HEK293 (cell line): Measurements from ENCODE around the gene CDK5.
A peak's percentile ranks its signal among the peaks of the same experiment; 100 is the strongest.

ENCODE experiments used
- BCL11B ChIP-seq: fragments of 450-650 bp; formaldehyde crosslinking; IDR thresholded peaks from 2 replicates; pipeline ENCODE4 v1.5.1; 2016; ENCODE audit warnings: low read depth, missing biosample characterization, missing genetic modification characterization
- GLIS1 ChIP-seq: fragments of 450-650 bp; formaldehyde crosslinking; IDR thresholded peaks from 2 replicates; pipeline ENCODE4 v1.5.1; 2016; ENCODE audit warnings: missing biosample characterization, missing genetic modification characterization
- GLIS2 ChIP-seq: fragments of 450-650 bp; formaldehyde crosslinking; IDR thresholded peaks from 2 replicates; pipeline ENCODE4 v1.5.1; 2016; ENCODE audit warnings: missing biosample characterization, missing genetic modification characterization
- HOXC10 ChIP-seq: sonication (generic); formaldehyde crosslinking; IDR thresholded peaks from 2 replicates; pipeline ENCODE4 v1.8.1; 2023; ENCODE audit warnings: mild to moderate bottlenecking, missing genetic modification reagents
- KLF1 ChIP-seq: fragments of 450-650 bp; formaldehyde crosslinking; IDR thresholded peaks from 2 replicates; pipeline ENCODE4 v1.5.1; 2016; ENCODE audit warnings: missing biosample characterization, missing genetic modification characterization
- KLF8 ChIP-seq: fragments of 450-650 bp; formaldehyde crosslinking; IDR thresholded peaks from 2 replicates; pipeline ENCODE4 v1.5.1; 2016; ENCODE audit warnings: missing biosample characterization, missing genetic modification characterization
- OSR2 ChIP-seq: fragments of 450-650 bp; formaldehyde crosslinking; IDR thresholded peaks from 2 replicates; pipeline ENCODE4 v1.5.1; 2016; ENCODE audit warnings: missing biosample characterization, missing genetic modification characterization
- PRDM1 ChIP-seq: fragments of 450-650 bp; formaldehyde crosslinking; IDR thresholded peaks from 2 replicates; pipeline ENCODE4; 2016; ENCODE audit warnings: missing biosample characterization, missing genetic modification characterization
- SETDB1 ChIP-seq: IDR thresholded peaks from one replicate; pipeline ENCODE4 v1.6.1; 2017; ENCODE audit warnings: mild to moderate bottlenecking, low read length, moderate library complexity, mixed read lengths; ENCODE audit not compliant: insufficient read length
- WT1 ChIP-seq: fragments of 450-650 bp; formaldehyde crosslinking; IDR thresholded peaks from 2 replicates; pipeline ENCODE4 v1.5.1; 2016; ENCODE audit warnings: missing biosample characterization, missing genetic modification characterization
- ZBTB1 ChIP-seq: fragments of 450-650 bp; formaldehyde crosslinking; IDR thresholded peaks from 2 replicates; pipeline ENCODE4 v1.5.1; 2016; ENCODE audit warnings: missing biosample characterization, missing genetic modification characterization
- ZIC2 ChIP-seq: fragments of 450-650 bp; formaldehyde crosslinking; IDR thresholded peaks from 2 replicates; pipeline ENCODE4 v1.5.1; 2016; ENCODE audit warnings: missing biosample characterization, missing genetic modification characterization
- ZNF155 ChIP-seq: fragments of 450-650 bp; formaldehyde crosslinking; IDR thresholded peaks from 2 replicates; pipeline ENCODE4 v1.5.1; 2016; ENCODE audit warnings: missing biosample characterization, missing genetic modification characterization
- ZNF174 ChIP-seq: fragments of 450-650 bp; formaldehyde crosslinking; IDR thresholded peaks from 2 replicates; pipeline ENCODE4 v1.5.0; 2017; ENCODE audit warnings: missing biosample characterization, mild to moderate bottlenecking, missing genetic modification characterization
- ZNF324 ChIP-seq: fragments of 450-650 bp; formaldehyde crosslinking; IDR thresholded peaks from 2 replicates; pipeline ENCODE4 v1.5.1; 2016; ENCODE audit warnings: missing biosample characterization, missing genetic modification characterization
- ZNF341 ChIP-seq: fragments of 450-650 bp; formaldehyde crosslinking; IDR thresholded peaks from 2 replicates; pipeline ENCODE4; 2016; ENCODE audit warnings: low read depth, missing biosample characterization, missing genetic modification characterization
- ZNF350 ChIP-seq: fragments of 450-650 bp; formaldehyde crosslinking; IDR thresholded peaks from 2 replicates; pipeline ENCODE4 v1.5.0; 2017; ENCODE audit warnings: missing biosample characterization, mild to moderate bottlenecking, missing genetic modification characterization
- ZNF501 ChIP-seq: fragments of 450-650 bp; formaldehyde crosslinking; IDR thresholded peaks from 2 replicates; pipeline ENCODE4 v1.5.1; 2016; ENCODE audit warnings: missing biosample characterization, missing genetic modification characterization
- ZNF560 ChIP-seq: fragments of 450-650 bp; formaldehyde crosslinking; IDR thresholded peaks from 2 replicates; pipeline ENCODE4 v1.5.1; 2017; ENCODE audit warnings: missing biosample characterization, missing genetic modification characterization, borderline replicate concordance
- ZNF600 ChIP-seq: fragments of 450-650 bp; formaldehyde crosslinking; IDR thresholded peaks from 2 replicates; pipeline ENCODE4 v1.5.1; 2016; ENCODE audit warnings: missing biosample characterization, missing genetic modification characterization
- ZNF621 ChIP-seq: fragments of 450-650 bp; formaldehyde crosslinking; IDR thresholded peaks from 2 replicates; pipeline ENCODE4 v1.5.1; 2017; ENCODE audit warnings: missing biosample characterization, missing genetic modification characterization
- ZNF777 ChIP-seq: fragments of 450-650 bp; formaldehyde crosslinking; IDR thresholded peaks from 2 replicates; pipeline ENCODE4 v1.5.1; 2017; ENCODE audit warnings: missing biosample characterization, missing genetic modification characterization, borderline replicate concordance
- TF ChIP-seq, protein P1 (sequence below): fragments of 450-650 bp; formaldehyde crosslinking; IDR thresholded peaks from 2 replicates; pipeline ENCODE4 v1.5.1; 2017; ENCODE audit warnings: missing biosample characterization, missing genetic modification characterization
- TF ChIP-seq, protein P2 (sequence below): fragments of 450-650 bp; formaldehyde crosslinking; IDR thresholded peaks from 2 replicates; pipeline ENCODE4 v1.5.1; 2016; ENCODE audit warnings: missing biosample characterization, missing genetic modification characterization
- TF ChIP-seq, protein P3 (sequence below): fragments of 450-650 bp; formaldehyde crosslinking; IDR thresholded peaks from 2 replicates; pipeline ENCODE4 v1.5.1; 2016; ENCODE audit warnings: missing biosample characterization, missing genetic modification characterization
- TF ChIP-seq, protein P4 (sequence below): fragments of 450-650 bp; formaldehyde crosslinking; IDR thresholded peaks from 2 replicates; pipeline ENCODE4 v1.5.1; 2016; ENCODE audit warnings: missing biosample characterization, missing genetic modification characterization
- TF ChIP-seq, protein P5 (sequence below): fragments of 450-650 bp; formaldehyde crosslinking; IDR thresholded peaks from 2 replicates; pipeline ENCODE4 v1.5.1; 2017; ENCODE audit warnings: missing biosample characterization, missing genetic modification characterization
- TF ChIP-seq, protein P6 (sequence below): fragments of 450-650 bp; formaldehyde crosslinking; IDR thresholded peaks from 2 replicates; pipeline ENCODE4 v1.5.1; 2016; ENCODE audit warnings: missing biosample characterization, missing genetic modification characterization
- TF ChIP-seq, protein P7 (sequence below): sonication (generic); formaldehyde crosslinking; IDR thresholded peaks from 2 replicates; pipeline ENCODE4 v1.8.1; 2022; ENCODE audit warnings: mild to moderate bottlenecking, moderate library complexity, missing genetic modification reagents

The CDK5 gene

DNA sequence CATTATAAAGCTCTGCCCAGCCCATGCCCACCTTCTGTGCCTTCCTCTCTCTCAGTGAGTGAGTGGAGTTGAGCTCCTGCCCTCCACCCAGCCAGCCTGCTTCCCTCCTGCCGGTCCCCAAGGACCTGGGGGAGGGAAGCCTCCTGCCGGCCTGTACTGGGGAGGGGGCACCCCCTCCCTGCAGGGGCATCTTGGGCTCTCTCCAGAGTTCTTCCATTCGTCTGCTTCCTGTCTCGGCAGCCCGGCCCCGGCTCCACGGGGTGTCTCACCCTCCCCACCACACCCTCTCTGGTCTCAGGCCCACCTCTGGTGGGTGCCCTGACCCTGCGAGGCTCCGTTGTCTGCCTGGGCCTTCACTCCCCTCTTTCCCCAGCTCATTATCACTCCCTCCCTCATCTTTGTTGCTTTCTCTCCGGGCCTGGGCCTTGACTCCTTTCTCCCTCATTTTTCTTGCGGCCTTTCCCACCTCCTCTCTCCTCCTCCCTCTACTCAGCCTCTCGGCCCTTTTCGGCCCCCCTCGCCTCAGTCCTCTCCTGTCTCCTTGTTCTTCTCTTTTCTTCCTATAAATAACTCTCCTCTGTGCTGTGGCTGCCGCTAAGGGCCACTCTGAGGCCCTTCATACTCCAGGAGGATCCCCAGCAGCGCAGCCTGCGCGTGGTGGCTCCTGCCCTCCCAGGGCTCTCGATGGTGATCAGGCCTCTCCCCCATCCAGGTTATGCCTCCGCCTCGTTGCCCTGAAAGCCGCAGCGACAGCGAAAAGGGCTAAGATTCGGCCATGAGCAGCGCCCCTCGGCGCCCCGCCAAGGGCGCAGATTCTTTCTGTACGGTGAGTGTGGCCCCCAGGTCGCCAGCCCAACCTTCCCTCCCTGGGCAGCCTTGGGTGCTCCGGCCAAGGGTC lies 3.8 kb upstream of the CDK5 start (continued):
- TF ChIP-seq, protein P1, sequence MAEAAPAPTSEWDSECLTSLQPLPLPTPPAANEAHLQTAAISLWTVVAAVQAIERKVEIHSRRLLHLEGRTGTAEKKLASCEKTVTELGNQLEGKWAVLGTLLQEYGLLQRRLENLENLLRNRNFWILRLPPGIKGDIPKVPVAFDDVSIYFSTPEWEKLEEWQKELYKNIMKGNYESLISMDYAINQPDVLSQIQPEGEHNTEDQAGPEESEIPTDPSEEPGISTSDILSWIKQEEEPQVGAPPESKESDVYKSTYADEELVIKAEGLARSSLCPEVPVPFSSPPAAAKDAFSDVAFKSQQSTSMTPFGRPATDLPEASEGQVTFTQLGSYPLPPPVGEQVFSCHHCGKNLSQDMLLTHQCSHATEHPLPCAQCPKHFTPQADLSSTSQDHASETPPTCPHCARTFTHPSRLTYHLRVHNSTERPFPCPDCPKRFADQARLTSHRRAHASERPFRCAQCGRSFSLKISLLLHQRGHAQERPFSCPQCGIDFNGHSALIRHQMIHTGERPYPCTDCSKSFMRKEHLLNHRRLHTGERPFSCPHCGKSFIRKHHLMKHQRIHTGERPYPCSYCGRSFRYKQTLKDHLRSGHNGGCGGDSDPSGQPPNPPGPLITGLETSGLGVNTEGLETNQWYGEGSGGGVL (tag by site-specific recombination), result no peak; the same call in 1 of the 2 replicates
- TF ChIP-seq PRDM1 (tag by site-specific recombination), result peak; percentile 81
- TF ChIP-seq, protein P2, sequence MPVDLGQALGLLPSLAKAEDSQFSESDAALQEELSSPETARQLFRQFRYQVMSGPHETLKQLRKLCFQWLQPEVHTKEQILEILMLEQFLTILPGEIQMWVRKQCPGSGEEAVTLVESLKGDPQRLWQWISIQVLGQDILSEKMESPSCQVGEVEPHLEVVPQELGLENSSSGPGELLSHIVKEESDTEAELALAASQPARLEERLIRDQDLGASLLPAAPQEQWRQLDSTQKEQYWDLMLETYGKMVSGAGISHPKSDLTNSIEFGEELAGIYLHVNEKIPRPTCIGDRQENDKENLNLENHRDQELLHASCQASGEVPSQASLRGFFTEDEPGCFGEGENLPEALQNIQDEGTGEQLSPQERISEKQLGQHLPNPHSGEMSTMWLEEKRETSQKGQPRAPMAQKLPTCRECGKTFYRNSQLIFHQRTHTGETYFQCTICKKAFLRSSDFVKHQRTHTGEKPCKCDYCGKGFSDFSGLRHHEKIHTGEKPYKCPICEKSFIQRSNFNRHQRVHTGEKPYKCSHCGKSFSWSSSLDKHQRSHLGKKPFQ, result no peak
- TF ChIP-seq, protein P3, sequence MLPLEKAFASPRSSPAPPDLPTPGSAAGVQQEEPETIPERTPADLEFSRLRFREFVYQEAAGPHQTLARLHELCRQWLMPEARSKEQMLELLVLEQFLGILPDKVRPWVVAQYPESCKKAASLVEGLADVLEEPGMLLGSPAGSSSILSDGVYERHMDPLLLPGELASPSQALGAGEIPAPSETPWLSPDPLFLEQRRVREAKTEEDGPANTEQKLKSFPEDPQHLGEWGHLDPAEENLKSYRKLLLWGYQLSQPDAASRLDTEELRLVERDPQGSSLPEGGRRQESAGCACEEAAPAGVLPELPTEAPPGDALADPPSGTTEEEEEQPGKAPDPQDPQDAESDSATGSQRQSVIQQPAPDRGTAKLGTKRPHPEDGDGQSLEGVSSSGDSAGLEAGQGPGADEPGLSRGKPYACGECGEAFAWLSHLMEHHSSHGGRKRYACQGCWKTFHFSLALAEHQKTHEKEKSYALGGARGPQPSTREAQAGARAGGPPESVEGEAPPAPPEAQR (tag by site-specific recombination), result no peak
- no peak for TF ChIP-seq SETDB1
- peak; percentile 91 for TF ChIP-seq WT1
- TF ChIP-seq ZBTB1 (tag by site-specific recombination), result no peak
- TF ChIP-seq ZNF174 (tag by site-specific recombination), result no peak
- TF ChIP-seq, protein P4, sequence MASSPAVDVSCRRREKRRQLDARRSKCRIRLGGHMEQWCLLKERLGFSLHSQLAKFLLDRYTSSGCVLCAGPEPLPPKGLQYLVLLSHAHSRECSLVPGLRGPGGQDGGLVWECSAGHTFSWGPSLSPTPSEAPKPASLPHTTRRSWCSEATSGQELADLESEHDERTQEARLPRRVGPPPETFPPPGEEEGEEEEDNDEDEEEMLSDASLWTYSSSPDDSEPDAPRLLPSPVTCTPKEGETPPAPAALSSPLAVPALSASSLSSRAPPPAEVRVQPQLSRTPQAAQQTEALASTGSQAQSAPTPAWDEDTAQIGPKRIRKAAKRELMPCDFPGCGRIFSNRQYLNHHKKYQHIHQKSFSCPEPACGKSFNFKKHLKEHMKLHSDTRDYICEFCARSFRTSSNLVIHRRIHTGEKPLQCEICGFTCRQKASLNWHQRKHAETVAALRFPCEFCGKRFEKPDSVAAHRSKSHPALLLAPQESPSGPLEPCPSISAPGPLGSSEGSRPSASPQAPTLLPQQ (tag by site-specific recombination), result no peak
- TF ChIP-seq ZNF600 (tag by site-specific recombination), result no peak
- TF ChIP-seq, protein P5, sequence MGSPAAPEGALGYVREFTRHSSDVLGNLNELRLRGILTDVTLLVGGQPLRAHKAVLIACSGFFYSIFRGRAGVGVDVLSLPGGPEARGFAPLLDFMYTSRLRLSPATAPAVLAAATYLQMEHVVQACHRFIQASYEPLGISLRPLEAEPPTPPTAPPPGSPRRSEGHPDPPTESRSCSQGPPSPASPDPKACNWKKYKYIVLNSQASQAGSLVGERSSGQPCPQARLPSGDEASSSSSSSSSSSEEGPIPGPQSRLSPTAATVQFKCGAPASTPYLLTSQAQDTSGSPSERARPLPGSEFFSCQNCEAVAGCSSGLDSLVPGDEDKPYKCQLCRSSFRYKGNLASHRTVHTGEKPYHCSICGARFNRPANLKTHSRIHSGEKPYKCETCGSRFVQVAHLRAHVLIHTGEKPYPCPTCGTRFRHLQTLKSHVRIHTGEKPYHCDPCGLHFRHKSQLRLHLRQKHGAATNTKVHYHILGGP (tag by site-specific recombination), result no peak
- no peak for TF ChIP-seq HOXC10 (CRISPR knock-in tag)
- no peak for TF ChIP-seq BCL11B
- TF ChIP-seq ZNF324 (tag by site-specific recombination), result no peak
- TF ChIP-seq ZNF621 (tag by site-specific recombination), result no peak
- peak; percentile 79 for TF ChIP-seq GLIS1 (tag by site-specific recombination)
- no peak for TF ChIP-seq OSR2 (tag by site-specific recombination)
- no peak; the same call in 1 of the 2 replicates for TF ChIP-seq KLF1 (tag by site-specific recombination)
- TF ChIP-seq GLIS2 (tag by site-specific recombination), result 0 out of 2 replicates have a peak, but pooled peaks have one; percentile 18
- no peak for TF ChIP-seq ZNF560 (tag by site-specific recombination)
- TF ChIP-seq ZNF777 (tag by site-specific recombination), result no peak
- TF ChIP-seq ZNF155, result no peak
- peak; percentile 94 for TF ChIP-seq ZIC2 (tag by site-specific recombination)
- peak; percentile 20 for TF ChIP-seq ZNF341 (tag by site-specific recombination)
- TF ChIP-seq, protein P6, sequence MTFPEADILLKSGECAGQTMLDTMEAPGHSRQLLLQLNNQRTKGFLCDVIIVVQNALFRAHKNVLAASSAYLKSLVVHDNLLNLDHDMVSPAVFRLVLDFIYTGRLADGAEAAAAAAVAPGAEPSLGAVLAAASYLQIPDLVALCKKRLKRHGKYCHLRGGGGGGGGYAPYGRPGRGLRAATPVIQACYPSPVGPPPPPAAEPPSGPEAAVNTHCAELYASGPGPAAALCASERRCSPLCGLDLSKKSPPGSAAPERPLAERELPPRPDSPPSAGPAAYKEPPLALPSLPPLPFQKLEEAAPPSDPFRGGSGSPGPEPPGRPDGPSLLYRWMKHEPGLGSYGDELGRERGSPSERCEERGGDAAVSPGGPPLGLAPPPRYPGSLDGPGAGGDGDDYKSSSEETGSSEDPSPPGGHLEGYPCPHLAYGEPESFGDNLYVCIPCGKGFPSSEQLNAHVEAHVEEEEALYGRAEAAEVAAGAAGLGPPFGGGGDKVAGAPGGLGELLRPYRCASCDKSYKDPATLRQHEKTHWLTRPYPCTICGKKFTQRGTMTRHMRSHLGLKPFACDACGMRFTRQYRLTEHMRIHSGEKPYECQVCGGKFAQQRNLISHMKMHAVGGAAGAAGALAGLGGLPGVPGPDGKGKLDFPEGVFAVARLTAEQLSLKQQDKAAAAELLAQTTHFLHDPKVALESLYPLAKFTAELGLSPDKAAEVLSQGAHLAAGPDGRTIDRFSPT (tag by site-specific recombination), result peak; percentile 72
- no peak for TF ChIP-seq ZNF350 (tag by site-specific recombination)
- TF ChIP-seq KLF8 (tag by site-specific recombination), result no peak
- TF ChIP-seq, protein P7, sequence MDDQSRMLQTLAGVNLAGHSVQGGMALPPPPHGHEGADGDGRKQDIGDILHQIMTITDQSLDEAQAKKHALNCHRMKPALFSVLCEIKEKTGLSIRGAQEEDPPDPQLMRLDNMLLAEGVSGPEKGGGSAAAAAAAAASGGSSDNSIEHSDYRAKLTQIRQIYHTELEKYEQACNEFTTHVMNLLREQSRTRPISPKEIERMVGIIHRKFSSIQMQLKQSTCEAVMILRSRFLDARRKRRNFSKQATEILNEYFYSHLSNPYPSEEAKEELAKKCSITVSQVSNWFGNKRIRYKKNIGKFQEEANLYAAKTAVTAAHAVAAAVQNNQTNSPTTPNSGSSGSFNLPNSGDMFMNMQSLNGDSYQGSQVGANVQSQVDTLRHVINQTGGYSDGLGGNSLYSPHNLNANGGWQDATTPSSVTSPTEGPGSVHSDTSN, result no peak
- TF ChIP-seq ZNF501 (tag by site-specific recombination), result no peak
